Measurements from ENCODE around the gene TPST2.
A peak's percentile ranks its signal among the peaks of the same experiment; 100 is the strongest.

TPST2 gene

DNA sequence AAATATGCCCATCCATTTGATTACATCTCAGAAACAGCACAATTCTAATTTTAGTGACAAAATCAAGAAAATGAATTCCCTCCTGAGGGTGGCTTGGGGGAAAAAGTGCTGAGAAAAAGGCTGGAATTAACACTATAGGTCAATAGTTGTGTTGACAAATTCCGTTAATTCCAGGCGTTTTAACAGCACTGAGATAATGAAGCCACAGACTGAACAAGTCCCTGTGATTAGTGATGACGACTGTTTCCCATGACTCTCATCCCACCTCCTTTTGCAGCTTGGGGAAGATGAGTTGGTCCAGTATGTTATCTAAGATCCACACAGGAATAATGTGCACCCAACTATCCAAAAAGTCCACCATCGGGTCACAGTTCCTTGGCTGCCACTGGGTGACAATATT lies 93.5 kb downstream of the TPST2 start:
- no peak for DNase-seq (ENCODE audit: low read depth in 2 of 2)

DNA sequence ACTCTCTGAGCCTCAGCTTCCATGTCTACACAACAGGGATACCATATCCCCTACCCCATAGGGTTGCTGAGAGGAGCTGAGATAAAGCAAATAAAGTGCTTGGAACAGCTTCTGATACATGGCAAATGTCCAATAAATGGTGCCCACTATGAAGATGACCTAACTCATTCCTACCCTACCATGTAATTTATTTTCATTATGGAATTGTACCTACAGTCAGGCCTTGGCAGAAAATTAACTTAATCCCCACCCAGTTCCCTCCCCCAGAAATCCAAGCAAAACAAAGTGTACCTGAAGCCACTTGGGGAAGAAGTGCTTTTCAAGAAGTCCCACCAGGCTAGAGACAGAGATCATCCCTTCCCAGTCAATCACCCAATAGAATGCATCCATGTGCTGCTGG lies 95.4 kb downstream of the TPST2 start:
- DNase-seq (ENCODE audit: low read depth in 2 of 2) = no peak

DNA sequence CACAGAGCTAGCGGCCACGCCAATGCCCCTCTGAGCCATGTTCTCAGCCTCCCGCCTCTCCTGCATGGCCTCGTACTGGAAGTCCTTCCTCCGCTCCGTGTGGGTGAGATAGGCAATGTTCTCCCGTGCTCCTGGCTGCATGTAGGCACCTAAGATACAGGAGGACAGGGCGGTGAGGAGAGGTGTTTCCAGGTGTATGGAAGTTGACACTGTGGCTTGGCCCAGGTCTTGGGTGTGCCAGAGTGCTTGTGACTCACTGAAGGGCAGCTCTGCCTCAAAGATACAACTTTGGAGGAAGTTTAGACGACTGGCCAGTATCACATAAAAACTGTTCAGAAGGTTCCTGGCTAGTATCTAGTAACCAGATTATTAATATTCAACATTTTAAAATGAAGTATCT lies 97.7 kb downstream of the TPST2 start:
- DNase-seq (ENCODE audit: low read depth in 2 of 2) = no peak

DNA sequence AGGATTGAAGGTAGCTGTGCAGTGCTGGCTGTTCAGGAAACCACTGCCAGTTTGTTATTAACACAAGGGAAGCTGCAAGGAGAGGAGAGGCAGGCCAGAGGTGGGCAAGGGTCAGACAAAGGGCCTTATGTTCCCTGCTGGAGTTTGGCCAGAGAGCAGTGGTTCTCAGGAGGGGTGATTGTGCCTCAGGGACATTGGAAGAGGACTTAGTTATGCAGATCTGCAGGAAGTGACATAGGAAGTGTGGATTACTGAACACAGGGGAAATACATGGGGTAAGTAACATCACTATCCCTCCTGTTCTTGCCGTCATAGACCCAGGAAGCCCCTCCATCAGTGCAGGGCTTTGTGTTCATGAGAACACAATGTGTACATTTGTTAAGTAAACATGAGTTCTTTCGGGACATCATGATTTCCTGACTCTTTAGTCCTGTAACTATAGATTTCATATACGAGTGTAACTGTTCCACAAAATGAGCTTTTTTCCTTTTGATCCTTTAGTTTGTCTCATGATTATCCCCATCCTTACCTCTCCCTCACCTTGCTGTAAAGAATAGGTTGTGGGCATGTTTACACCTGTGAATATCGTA lies 100.4 kb downstream of the TPST2 start:
- no peak for DNase-seq (ENCODE audit: low read depth in 2 of 2)

DNA sequence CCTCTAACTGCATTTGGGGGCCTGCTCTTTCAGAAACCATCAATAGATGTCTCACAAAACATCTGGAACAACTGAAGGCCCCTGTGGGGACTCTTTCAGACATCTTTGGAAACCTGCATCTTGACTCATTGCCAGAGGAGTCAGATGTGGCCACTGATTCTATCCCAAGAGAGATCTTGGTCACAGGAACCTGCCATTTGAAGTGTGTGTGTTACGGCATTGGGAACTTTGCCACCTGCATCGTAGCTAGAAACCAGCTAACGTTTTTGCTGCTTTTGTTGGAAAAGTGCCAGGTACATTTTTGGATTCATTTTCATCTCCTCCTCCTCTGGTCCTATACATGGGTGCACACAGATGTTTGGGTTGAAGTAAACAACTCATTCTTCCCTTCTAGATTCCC lies 101.9 kb downstream of the TPST2 start:
- DNase-seq (ENCODE audit: low read depth in 2 of 2) = no peak

DNA sequence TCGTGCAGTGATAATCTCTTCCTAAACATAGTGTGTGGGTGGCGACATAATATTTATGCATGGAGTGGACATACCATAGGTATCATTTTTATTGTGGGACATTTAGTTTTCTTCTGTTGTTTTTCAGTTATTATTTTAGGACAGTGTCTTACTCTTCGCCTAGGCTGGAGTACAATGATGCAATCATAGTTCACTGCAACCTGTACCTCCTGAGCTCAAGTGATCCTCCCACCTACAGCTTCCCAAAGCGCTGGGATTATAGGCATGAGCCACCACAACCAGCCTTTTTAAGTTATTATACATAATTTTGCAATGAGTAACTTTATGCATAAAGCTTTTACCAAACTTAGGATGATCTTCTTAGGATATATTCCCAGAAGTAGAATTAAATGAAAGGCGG lies 103.5 kb downstream of the TPST2 start:
- DNase-seq (ENCODE audit: low read depth in 2 of 2) = no peak

DNA sequence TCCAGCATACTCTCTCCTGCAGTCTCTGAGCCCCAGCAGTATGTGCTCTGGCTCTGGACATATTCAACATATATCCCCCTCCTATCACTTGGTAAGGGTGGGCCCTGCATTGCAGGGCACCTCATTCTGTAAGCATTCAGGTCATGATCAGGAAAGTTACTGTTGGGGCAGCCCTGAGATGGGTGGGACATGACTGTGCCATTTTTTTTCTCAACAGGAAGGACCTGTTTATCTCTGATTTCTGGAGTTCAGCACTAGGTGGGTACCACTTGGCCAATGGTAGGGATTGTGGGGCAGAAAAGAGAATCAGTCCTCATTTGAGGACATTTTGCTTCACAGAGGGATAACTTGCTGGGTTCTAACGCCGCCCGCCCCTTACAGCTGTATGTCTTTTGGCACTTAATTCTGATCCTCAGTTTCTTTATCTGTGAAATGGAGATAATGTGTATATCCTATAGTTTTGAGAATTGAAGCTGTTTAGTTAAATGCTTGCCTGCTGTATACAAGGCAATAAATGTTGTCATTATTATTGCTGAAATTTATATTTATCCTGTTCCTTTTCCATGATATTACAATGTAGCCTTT lies 104.0 kb downstream of the TPST2 start:
- DNase-seq (ENCODE audit: low read depth in 2 of 2) = no peak

DNA sequence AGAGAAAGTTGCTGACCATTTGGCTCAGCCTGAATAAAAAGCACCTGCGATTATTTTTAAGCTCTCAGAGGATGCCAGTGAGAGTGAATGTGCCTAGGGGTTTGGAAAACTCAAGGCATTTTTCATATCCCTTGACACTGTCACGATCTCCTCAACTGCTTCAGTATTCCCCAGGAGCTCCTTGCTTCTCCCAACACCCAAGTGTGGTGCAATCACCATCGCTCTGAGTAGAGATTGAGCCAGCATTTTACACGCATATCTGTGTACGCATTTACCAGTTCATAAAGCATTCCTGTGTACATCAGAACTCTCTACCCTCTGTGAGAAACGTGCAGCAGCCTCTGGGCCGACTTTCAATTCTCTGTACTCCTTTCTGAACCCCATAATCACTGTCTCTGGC lies 104.9 kb downstream of the TPST2 start:
- no peak for DNase-seq (ENCODE audit: low read depth in 2 of 2)

DNA sequence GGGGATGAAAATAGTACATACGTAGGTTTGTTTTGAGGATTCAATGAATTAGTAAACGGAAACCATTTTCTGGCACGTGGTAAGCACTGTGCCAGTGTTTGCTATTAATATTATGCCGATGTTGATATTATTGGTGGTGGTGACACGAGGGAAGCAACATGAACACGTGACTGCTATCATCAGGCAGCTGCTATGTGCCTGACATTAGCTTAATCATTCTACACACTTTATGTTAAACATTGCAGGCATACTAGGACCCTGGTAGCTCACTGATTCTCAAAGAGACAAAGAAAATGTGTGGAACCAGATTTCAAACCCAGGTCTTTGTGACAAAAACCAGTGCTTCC lies 105.6 kb downstream of the TPST2 start:
- no peak for DNase-seq (ENCODE audit: low read depth in 2 of 2)

DNA sequence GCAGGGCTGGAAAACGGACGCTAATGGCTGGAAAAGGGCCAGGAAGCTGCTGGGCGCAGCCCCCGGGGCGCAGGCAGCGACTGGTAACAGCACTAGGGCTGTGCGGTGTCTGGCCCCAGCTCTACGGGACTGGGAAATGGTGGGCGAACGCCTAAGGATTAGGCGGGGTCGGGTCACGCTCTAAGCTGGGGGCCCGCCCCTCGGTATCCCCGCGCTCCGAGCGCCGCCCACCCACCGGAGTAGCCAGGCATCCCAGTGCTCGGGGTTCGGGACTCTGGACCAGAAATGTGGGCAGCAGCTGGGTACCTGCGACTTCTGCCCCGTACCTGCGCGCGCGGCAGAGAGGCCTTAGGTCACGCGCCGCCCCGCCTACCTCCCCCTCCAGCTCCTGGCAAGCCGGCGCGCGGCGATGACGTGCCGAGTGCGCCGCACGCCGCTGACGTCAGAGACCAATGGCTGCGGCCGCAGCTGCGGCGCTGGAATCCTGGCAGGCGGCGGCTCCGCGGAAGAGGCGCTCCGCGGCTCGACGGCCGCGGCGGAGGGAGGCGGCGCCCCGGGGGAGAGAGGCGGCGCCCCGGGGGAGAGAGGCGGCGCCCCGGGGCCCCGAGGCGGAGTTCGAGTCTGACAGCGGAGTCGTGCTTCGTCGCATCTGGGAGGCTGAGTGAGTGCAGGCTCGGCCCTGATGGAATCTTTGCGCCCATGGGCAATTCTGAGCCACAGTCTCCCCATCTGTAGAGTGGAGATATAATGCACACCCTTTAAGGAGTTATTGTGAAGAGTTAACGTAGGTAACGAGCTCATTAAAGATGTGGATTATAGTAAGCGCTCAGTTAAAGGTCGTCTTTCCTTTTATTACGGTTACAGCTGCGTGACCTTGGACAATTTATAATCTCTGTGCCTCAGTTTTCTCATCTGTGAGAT lies 106.2 kb downstream of the TPST2 start, which contains the start of the genes HPS4 and SRRD:
Gene HPS4 (minus strand): TSS at position 345 of the 921 bp plus-strand sequence. CDS start 2,021 bp downstream, outside the sequence.
Gene SRRD (plus strand): TSS at position 439 of the 921 bp plus-strand sequence. CDS start 14 bp downstream, at position 453.
- peak; percentile 76 to 90 for DNase-seq (ENCODE audit: low read depth in 2 of 2)

DNA sequence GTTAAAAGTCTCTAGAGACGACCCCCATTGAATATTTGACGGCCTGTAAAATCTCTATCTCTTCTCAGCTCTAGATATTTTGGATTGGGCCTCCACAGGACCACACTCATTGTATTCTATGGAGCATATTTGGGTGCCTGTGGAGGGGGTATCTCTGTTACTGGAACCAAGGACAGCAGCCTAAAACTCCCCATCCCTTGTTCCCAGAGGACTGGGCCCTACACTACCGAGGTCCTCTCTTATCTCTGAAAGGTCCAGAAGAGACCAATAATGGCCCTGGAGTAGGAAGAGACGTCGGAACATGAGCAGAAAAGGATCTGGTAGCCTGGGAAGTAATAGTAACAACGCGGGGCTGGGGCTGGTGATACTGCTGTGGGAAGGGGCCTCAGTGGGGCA lies 106.9 kb downstream of the TPST2 start:
- no peak for DNase-seq (ENCODE audit: low read depth in 2 of 2)

DNA sequence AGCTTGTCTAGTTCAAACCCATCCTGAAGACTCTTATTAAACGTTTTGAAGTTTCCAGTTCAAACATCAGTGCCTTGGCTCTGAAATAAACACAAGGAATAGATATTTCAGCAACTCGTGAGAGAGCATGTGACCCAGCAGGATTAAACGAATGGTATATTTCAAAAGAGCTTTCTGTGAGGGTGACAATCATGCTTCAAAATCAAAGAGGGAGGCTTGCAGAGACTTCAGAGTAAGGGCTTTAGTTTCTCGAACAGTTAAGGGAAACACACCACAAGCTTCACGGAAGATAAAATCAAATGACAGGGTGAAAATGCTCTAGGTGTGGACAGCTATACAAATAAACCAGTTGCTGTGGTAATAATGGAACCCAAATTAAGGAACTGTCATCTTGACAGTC lies 107.8 kb downstream of the TPST2 start:
- no peak for DNase-seq (ENCODE audit: low read depth in 2 of 2)

DNA sequence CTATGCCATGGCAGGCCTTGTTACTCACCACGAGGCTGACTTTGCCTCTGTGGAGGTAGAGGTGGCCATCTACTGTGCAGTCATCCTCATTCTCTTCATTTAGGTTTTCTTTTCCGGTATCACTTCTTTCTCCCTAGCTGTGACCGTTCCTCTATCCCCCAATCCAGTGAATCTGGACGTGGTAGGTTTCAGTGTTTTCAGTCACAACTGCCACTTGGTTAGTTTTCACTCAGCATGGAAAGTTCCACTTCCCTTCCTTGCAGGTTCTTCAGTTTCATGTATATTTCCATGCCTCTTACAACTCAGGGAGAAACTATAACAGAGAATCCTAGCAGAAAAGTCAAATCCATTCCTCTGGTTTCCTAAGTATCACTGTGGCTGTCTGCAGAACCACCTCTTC lies 108.2 kb downstream of the TPST2 start:
- no peak for DNase-seq (ENCODE audit: low read depth in 2 of 2)

DNA sequence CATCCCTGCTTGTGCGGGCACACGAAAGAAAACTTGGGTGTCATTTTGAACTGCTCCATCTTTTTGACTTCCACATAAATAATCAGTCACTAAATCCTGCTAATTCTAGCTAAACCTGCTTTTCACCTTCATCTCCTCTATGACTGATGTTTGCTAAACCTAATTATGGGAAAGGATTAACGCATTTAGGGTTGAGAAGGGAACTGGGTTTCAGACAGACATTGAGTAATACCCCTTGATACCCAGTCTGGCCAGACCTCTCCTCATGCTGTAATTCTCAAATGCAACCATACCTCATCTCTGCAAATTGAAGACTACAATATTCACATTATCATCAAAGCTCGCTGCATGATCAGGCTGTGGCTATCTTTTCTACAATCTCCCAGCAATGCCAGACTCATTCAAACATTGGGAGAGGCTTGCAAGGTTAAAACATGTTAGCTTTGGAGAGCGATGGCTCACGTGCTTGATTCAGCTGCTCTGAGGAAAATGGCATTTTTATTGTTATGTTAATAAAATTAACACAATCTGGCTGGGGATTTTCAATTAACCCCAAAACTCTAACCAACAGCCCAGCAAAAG lies 108.7 kb downstream of the TPST2 start:
- no peak for DNase-seq (ENCODE audit: low read depth in 2 of 2)

DNA sequence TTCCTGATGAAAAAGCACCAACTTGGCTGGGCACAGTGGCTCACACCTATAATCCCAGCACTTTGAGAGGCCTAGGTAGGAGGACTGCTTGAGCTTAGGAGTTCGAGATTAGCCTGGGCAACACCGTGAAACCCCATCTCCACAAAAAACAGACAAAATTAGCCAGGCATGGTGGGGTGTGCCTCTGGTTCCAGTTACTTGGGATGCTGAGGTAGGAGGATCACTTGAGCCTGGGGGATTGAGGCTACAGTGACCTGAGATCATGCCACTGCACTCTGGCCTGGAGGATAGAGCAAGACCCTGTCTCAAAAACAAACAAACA lies 109.4 kb downstream of the TPST2 start:
- DNase-seq (ENCODE audit: low read depth in 2 of 2) = no peak

DNA sequence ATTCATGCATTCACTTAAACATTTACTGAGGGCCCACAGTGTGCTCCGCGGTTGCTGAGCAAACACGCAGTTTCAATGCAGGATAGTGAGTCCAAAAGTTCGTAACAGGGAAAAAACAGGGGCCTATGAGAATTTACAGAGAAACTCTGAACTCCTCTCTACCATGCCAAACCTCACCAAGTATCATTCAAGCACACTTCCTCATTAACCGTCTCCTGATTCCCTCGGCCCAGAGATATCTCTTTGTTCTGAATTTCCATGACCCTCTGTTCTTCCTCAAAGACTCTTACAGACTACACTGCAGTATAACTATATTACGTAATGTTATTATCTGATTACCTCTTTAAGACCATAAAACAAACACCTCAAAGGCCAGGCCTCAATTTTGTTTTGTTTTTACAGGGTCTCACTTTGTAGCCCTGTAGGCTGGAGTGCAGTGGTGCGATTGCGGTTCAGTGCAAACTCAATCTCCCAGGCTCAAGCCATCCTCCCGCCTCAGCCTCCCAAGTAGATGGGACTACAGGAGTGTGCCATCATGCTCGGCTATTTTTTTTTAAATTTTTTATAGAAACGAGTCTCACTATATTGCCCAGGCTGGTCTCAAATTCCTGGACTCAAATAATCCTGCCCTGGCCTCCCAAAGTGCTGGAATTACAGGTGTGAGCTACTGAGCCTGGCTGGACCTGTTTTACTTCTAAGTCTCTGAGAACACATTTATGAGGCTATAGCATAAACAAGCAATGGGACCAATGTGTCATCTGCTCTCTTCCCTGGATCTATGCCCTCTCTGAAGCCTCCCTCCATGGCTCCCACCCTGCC lies 109.9 kb downstream of the TPST2 start:
- no peak for DNase-seq (ENCODE audit: low read depth in 2 of 2)

DNA sequence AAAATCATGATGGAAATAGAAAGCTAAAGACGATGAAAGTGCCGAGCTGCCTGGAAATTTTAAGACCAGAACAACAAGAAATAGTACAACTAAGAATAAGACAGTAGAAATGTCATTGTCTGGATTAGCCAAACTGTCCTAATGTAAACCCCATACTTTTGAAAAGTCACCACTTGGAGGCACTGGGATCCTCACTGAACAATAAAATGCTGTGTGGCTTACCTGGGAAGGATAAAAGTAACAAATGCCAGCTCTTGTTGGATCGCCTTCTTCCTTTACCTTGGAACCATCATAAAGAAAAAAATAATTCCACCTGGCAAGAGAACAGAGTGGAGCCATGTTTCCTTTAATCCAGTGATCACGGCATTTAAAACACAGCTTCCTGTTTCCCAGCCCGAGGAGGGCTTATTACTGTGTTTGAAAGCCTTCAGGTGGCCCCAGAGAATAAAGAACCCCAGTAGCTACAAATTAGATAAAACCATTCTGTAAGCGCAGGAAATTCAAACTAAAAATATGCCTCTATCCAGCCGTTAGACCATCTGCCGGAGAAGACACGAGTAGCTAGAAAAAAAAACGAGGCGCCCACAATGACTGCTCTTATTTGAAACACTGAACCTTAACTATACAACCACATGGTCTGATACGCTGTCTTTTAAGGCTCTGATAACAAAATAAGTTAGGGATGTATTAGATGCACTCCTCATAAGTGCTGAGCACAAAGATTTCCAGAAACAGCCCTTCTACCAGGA lies 110.7 kb downstream of the TPST2 start:
- no peak for DNase-seq (ENCODE audit: low read depth in 2 of 2)

DNA sequence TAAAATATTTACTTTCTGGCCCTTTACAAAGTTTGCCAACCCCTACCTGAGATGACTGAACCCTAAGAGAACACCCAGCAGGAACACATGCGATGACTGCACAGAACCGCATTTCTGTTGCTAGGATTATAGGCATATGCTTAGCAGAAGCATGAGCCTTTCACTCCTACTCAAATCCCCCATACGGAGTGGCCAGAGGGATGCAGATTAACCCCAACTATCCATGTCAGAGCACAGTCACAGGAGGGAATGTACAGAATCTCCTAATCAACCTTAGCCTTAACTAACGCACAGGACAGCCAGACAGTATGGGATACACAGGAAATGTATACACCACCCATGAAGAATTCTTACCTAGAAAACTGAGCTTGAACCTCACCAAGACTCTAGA lies 112.6 kb downstream of the TPST2 start:
- DNase-seq (ENCODE audit: low read depth in 2 of 2) = no peak

DNA sequence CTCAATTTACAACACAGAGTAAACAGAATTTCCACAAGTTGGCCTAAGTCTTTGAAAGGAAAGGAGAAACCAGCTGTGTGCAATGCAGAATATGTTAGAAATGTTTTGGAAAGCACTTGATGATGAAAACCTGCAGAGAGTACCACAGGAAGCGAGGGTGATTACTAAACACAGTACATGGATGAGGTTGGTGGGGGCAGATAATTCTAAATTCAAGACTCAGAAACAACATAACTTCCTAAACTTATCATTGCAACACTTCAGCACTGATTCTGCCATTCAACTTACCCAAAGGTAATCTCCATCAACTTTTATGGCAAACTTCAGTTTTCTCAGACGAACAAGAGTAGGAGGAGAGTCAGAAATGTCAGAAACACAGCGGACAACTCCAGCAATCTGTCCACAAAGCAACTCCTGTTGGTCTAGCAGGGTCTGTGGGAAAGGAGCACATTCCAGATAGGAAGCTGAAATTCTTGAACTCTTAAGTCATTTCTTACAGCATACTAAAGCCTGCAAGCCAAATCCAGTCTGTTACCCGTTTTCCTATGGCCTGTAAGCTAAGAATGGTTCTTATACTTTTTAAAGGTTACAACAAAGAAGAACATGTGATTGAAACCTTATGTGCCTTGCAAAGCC lies 113.1 kb downstream of the TPST2 start:
- no peak for DNase-seq (ENCODE audit: low read depth in 2 of 2)

DNA sequence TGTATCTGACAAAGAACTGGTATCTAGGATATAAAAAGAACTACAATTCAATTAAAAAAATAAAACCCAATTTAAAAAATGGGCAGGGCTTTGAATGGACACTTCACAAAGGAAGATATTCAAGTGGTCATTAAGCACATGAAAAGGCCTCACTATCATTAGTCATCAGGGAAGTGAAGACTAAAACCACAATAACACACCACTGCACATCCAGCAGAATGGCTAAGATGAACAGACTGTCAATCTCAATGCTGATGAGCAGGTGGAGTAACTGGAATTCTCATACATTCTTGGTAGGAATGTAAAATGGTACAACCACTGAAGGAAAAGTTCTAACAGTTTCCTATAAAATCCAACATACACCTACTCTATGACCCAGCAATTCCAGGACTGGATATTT lies 115.2 kb downstream of the TPST2 start:
- DNase-seq (ENCODE audit: low read depth in 2 of 2) = no peak
